Ishikawa (cell line): ENCODE data around the gene NOB1.

ENCODE experiments used
- CREB1 ChIP-seq: IDR thresholded peaks from 2 replicates; pipeline ENCODE4 v1.6.1; 2012; ENCODE audit warnings: low read depth
- EGR1 ChIP-seq: IDR thresholded peaks from 2 replicates; pipeline ENCODE4 v1.6.1; 2012
- EP300 ChIP-seq: IDR thresholded peaks from 2 replicates; pipeline ENCODE4 v1.6.1; 2012; ENCODE audit warnings: borderline replicate concordance
- NFIC ChIP-seq: IDR thresholded peaks from 2 replicates; pipeline ENCODE4 v1.6.1; 2012
- RAD21 ChIP-seq: IDR thresholded peaks from 2 replicates; pipeline ENCODE4 v1.6.1; 2012; ENCODE audit warnings: low read depth
- REST ChIP-seq: IDR thresholded peaks from 2 replicates; pipeline ENCODE4 v1.6.1; 2012; ENCODE audit warnings: low read depth, mild to moderate bottlenecking
- TAF1 ChIP-seq: IDR thresholded peaks from 2 replicates; pipeline ENCODE4 v1.6.1; 2012; ENCODE audit warnings: low read depth, mild to moderate bottlenecking
- TF ChIP-seq, protein P1 (sequence below): IDR thresholded peaks from 2 replicates; pipeline ENCODE4 v1.6.1; 2012
- TF ChIP-seq, protein P2 (sequence below): IDR thresholded peaks from 2 replicates; pipeline ENCODE4 v1.6.1; 2012

GRCh38 chr16:69693916-69694315, 60.8 kb downstream of the NOB1 start:
- no peak for TF ChIP-seq EP300
- TF ChIP-seq RAD21: no peak
- TF ChIP-seq NFIC: no peak
- no peak for TF ChIP-seq EGR1
- TF ChIP-seq, protein P1, sequence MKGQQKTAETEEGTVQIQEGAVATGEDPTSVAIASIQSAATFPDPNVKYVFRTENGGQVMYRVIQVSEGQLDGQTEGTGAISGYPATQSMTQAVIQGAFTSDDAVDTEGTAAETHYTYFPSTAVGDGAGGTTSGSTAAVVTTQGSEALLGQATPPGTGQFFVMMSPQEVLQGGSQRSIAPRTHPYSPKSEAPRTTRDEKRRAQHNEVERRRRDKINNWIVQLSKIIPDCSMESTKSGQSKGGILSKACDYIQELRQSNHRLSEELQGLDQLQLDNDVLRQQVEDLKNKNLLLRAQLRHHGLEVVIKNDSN: no peak
- TF ChIP-seq, protein P2, sequence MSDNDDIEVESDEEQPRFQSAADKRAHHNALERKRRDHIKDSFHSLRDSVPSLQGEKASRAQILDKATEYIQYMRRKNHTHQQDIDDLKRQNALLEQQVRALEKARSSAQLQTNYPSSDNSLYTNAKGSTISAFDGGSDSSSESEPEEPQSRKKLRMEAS: no peak
- TF ChIP-seq REST: no peak
- TF ChIP-seq TAF1: no peak
- TF ChIP-seq CREB1: no peak
